WI38 (cell line): ENCODE data around the gene ANXA2.
"Not testable (repeated sequence)": the region's sequence is repeated elsewhere in the genome, so short reads cannot be mapped to it uniquely, and the experiment has no call there.

Source experiments
- H3K4me3 ChIP-seq: 2 replicates; pipeline ENCODE4 v1.5.1; 2011; ENCODE audit warnings: low read depth, mild to moderate bottlenecking, control low read depth, low read length
- TF ChIP-seq, protein P1 (sequence below): IDR thresholded peaks from 2 replicates; pipeline ENCODE4 v1.5.1; 2012; ENCODE audit warnings: low read depth, mild to moderate bottlenecking, control low read depth, low read length

Gene ANXA2

GRCh38 chr15:60337076-60337475 lies 60.7 kb downstream of the ANXA2 start:
- TF ChIP-seq, protein P1, sequence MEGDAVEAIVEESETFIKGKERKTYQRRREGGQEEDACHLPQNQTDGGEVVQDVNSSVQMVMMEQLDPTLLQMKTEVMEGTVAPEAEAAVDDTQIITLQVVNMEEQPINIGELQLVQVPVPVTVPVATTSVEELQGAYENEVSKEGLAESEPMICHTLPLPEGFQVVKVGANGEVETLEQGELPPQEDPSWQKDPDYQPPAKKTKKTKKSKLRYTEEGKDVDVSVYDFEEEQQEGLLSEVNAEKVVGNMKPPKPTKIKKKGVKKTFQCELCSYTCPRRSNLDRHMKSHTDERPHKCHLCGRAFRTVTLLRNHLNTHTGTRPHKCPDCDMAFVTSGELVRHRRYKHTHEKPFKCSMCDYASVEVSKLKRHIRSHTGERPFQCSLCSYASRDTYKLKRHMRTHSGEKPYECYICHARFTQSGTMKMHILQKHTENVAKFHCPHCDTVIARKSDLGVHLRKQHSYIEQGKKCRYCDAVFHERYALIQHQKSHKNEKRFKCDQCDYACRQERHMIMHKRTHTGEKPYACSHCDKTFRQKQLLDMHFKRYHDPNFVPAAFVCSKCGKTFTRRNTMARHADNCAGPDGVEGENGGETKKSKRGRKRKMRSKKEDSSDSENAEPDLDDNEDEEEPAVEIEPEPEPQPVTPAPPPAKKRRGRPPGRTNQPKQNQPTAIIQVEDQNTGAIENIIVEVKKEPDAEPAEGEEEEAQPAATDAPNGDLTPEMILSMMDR = no peak
- H3K4me3 ChIP-seq = no peak overlapping the region

DNA sequence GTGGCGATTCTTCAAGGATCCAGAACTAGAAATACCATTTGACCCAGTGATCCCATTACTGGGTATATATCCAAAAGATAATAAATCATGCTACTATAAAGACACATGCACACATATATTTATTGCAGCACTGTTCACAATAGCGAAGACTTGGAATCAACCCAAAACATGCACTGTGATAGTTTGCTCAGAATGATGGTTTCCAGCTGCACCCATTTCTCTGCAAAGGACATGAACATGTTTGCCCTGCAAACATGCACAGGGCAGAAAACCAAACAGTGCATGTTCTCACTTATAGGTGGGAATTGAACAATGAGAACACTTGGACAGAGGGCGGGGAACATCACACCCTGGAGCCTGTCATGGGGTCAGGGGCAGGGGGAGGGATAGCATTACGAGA lies 62.5 kb downstream of the ANXA2 start:
- not testable (repeated sequence) for H3K4me3 ChIP-seq

DNA sequence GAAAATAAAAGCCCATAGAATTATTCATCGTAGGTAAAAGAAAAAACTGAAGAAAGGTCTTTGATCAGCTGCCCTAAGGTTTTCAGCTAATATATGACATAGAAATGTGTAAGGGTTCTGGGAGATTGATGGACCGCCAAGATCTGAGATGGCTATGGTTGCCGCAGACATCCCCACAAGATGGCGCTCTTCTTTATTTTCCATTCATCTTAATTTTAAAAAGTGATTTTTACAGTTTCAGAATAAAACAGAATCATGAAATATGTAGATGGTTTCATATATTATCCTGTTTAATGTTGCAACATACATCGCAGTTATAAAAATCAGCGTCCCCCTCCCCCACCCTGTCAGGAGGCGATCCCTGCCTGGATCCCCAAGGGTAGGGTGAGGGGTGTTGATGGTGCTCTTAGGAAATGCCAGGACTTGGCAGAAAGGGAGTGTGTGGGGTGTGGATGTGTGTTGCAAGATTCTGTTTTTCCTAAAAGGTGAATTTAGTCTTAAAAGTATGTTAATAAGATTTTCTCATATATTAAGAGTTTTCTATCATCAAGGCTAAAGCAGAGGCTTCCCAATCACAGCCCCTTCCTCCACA lies 68.8 kb downstream of the ANXA2 start:
- TF ChIP-seq, protein P1 = peak; percentile 54; the same call in 1 of the 2 replicates
- H3K4me3 ChIP-seq = no peak overlapping the region

DNA sequence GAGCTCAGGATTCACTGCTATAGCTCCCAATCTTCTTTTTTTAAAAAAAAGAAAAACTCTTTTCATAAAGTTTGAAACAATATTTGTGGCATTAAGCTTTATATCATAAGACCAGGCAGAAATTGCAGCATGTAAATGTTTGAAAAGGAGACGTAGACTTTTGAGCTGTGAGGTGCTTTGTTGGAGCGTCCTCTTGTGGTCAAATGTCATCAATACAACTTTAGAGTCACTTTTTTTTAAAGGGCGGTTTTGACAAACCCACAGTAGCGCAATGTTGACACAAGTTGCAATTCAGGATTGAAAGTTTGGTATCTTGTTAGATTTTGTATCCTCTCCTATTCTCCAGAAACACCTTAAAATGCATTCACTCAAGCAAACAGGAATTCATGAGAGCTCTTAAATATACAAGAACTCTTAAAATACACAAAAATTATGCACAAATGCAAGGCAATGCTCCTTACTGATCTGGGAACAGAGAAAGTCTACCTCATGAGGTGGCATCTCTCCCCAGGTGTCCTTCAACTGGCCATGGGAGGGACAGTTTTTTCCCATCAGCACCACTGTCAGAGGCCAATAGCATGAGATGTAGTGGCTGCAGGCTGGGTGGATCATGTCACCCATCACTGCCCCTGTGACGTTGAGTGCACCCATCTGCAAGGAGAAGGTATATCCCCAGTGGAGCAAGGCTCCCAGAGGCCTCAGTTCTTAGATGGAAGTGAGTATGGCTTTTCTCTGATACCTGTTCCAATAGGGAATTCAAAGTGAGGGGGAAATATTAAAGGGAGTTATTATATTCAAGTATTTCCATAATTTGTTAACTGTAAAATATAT lies 70.7 kb downstream of the ANXA2 start:
- TF ChIP-seq, protein P1 = peak; percentile 79

DNA sequence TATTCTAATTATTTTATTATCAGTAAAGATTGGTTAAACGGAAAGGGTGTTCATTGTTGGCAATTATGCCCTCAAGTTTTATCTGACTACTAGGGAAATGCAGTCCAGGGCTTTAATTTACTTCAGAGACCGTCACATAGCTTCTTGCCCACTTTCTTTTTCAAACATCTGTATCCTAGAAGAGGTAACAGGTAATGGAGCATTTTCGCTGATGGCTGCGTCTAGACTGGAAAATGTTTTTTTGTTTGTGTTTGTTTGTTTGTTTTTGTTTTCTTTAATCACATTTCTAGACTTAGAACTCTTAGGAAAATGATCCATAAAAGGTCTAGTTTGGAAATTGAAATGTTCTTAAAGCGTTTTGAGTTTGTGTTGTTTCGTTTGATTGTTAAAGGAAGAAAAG lies 71.4 kb downstream of the ANXA2 start:
- H3K4me3 ChIP-seq = no peak overlapping the region
- TF ChIP-seq, protein P1 = no peak

More for the DNA sequence above, 70.7 kb downstream of the ANXA2 start:
- H3K4me3 ChIP-seq = no peak overlapping the region

DNA sequence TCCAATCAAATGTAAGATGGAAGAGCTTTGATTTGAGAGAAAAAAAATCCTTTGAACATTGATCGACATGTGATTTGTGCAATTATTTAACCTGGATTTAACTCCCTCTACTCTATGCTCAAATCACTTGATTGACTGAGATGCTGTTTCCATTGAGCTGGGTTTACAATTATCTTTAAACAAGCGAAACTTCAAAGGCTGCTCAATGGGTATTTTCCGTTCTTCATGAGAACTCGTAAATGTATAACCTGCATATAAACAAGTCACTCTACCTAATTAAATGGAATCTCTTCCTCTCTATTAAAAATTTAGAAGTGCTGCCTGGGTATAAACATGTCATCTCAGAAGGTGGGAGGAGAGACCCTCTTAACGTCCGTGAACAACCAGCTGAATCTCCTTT lies 71.9 kb downstream of the ANXA2 start:
- TF ChIP-seq, protein P1 = no peak

GRCh38 chr15:60324706-60325438 lies 72.9 kb downstream of the ANXA2 start:
- TF ChIP-seq, protein P1 = no peak

More for the DNA sequence above, 71.9 kb downstream of the ANXA2 start:
- H3K4me3 ChIP-seq = no peak overlapping the region

More at GRCh38 chr15:60324706-60325438, 72.9 kb downstream of the ANXA2 start:
- no peak overlapping the region for H3K4me3 ChIP-seq
